GM23338 (cell line): Measurements from ENCODE around the gene TUBGCP2. TPM values are rescaled to one million over a fixed set of nuclear protein-coding genes. Genes with fewer than 3 reads are reported as not detected.

Experiments
- ATAC-seq: fragments of 200-7000 bp; cut with Tn5 transposase; 3 replicates; pipeline ENCODE4 v1.9.1; 2020
- DNase-seq: peaks from one replicate; pipeline ENCODE4 v3.0.0-alpha.2; 2015; ENCODE audit warnings: low spot score
- H2AFZ ChIP-seq: fragments of 200-600 bp; sonication (generic); 2 replicates; pipeline ENCODE4 v1.8.0; 2016; ENCODE audit warnings: antibody characterized with exemption, mild to moderate bottlenecking, moderate library complexity
- H3F3A ChIP-seq: fragments of 200-600 bp; sonication (generic); replicated peaks from 2 replicates; pipeline ENCODE4 v1.8.0; 2017; ENCODE audit warnings: antibody characterized with exemption, mixed run types, low read depth
- H3K27ac ChIP-seq: fragments of 200-600 bp; sonication (generic); 2 replicates; pipeline ENCODE4 v1.6.1; 2016; ENCODE audit warnings: low read depth
- H3K27me3 ChIP-seq: fragments of 200-600 bp; sonication (generic); 2 replicates; pipeline ENCODE4 v1.8.0; 2016; ENCODE audit warnings: mild to moderate bottlenecking, mixed run types, moderate library complexity; ENCODE audit not compliant: insufficient read depth
- H3K36me3 ChIP-seq: fragments of 200-600 bp; sonication (generic); 2 replicates; pipeline ENCODE4 v1.8.0; 2016; ENCODE audit warnings: mild to moderate bottlenecking; ENCODE audit not compliant: insufficient read depth
- H3K4me1 ChIP-seq: fragments of 200-600 bp; sonication (generic); 2 replicates; pipeline ENCODE4 v1.8.0; 2016; ENCODE audit warnings: mild to moderate bottlenecking, moderate library complexity; ENCODE audit not compliant: insufficient read depth
- H3K4me2 ChIP-seq: fragments of 200-600 bp; sonication (generic); 2 replicates; pipeline ENCODE4 v1.7.1; 2017; ENCODE audit warnings: mixed run types
- H3K4me3 ChIP-seq: fragments of 200-600 bp; sonication (generic); 2 replicates; pipeline ENCODE4 v1.6.1; 2016; ENCODE audit warnings: mixed run types
- H3K79me2 ChIP-seq: fragments of 200-600 bp; sonication (generic); replicated peaks from 2 replicates; pipeline ENCODE4 v1.8.0; 2017; ENCODE audit warnings: mild to moderate bottlenecking; ENCODE audit not compliant: insufficient read depth
- H3K9me2 ChIP-seq: fragments of 200-600 bp; sonication (generic); 2 replicates; pipeline ENCODE4 v1.8.0; 2017; ENCODE audit not compliant: insufficient read depth
- H4K20me1 ChIP-seq: fragments of 200-600 bp; sonication (generic); replicated peaks from 2 replicates; pipeline ENCODE4 v1.8.0; 2017; ENCODE audit warnings: mild to moderate bottlenecking; ENCODE audit not compliant: insufficient read depth
- H3K27ac Mint-ChIP-seq: 2 replicates; pipeline ENCODE4 v1.8.0; 2020; ENCODE audit warnings: inconsistent platforms, mild to moderate bottlenecking, moderate library complexity, mixed read lengths
- H3K27me3 Mint-ChIP-seq: 3 replicates; pipeline ENCODE4 v1.8.0; 2022; ENCODE audit warnings: low read depth, mild to moderate bottlenecking, moderate library complexity, mixed read lengths, inconsistent platforms; ENCODE audit not compliant: insufficient read depth, poor library complexity
- H3K36me3 Mint-ChIP-seq: 3 replicates; pipeline ENCODE4 v1.8.0; 2021; ENCODE audit warnings: low read depth, mild to moderate bottlenecking, inconsistent platforms, moderate library complexity, mixed read lengths
- H3K4me1 Mint-ChIP-seq: 3 replicates; pipeline ENCODE4 v1.8.0; 2020; ENCODE audit warnings: mild to moderate bottlenecking, inconsistent platforms, mixed read lengths
- H3K4me3 Mint-ChIP-seq: 3 replicates; pipeline ENCODE4 v1.8.0; 2021; ENCODE audit warnings: moderate library complexity, mild to moderate bottlenecking, inconsistent platforms, mixed read lengths
- H3K9me3 Mint-ChIP-seq: 3 replicates; pipeline ENCODE4 v1.8.0; 2020; ENCODE audit warnings: moderate library complexity, mild to moderate bottlenecking, inconsistent platforms, mixed read lengths
- CREB1 ChIP-seq: fragments of 250-450 bp; sonication (Bioruptor Pico); IDR thresholded peaks from 2 replicates; pipeline ENCODE4 v1.5.0; 2020; ENCODE audit warnings: low read depth, mild to moderate bottlenecking, moderate library complexity
- ETS1 ChIP-seq: IDR thresholded peaks from 2 replicates; pipeline ENCODE4 v1.6.1; 2016; ENCODE audit warnings: antibody characterized with exemption
- EZH2 ChIP-seq: fragments of 200-600 bp; sonication (generic); IDR thresholded peaks from one replicate; pipeline ENCODE4 v1.8.0; 2017; ENCODE audit warnings: antibody characterized with exemption, mild to moderate bottlenecking, low read depth; ENCODE audit not compliant: unreplicated experiment
- EZH2phosphoT487 ChIP-seq: fragments of 200-600 bp; sonication (generic); IDR thresholded peaks from one replicate; pipeline ENCODE4 v1.8.1; 2018; ENCODE audit warnings: antibody characterized with exemption; ENCODE audit not compliant: unreplicated experiment
- JUNB ChIP-seq: IDR thresholded peaks from one replicate; pipeline ENCODE4 v1.6.1; 2016; ENCODE audit warnings: antibody characterized with exemption; ENCODE audit not compliant: unreplicated experiment
- NANOG ChIP-seq: IDR thresholded peaks from 2 replicates; pipeline ENCODE4 v1.6.1; 2016; ENCODE audit warnings: antibody characterized with exemption, borderline replicate concordance
- POLR2AphosphoS5 ChIP-seq: IDR thresholded peaks from 2 replicates; pipeline ENCODE4 v1.6.1; 2016; ENCODE audit warnings: antibody characterized with exemption, low read depth
- STAT1 ChIP-seq: IDR thresholded peaks from one replicate; pipeline ENCODE4 v1.6.1; 2016; ENCODE audit warnings: antibody characterized with exemption; ENCODE audit not compliant: unreplicated experiment
- ZNF114 ChIP-seq: fragments of 250-450 bp; sonication (Bioruptor Pico); IDR thresholded peaks from 2 replicates; pipeline ENCODE4 v1.5.0; 2020; ENCODE audit warnings: mild to moderate bottlenecking, moderate library complexity
- ZNF331 ChIP-seq: fragments of 250-450 bp; sonication (Bioruptor Pico); IDR thresholded peaks from 2 replicates; pipeline ENCODE4 v1.5.0; 2020; ENCODE audit warnings: low read depth, mild to moderate bottlenecking, moderate library complexity
- polyA plus RNA-seq: library from polyadenylated mRNA; unstranded; fragments of >200 nt; fragmentation: Nextera tagmentation; extraction: Ambion mirVana; gene quantifications from 2 replicates; pipeline ENCODE4 v1.2.1, GENCODE V29; 2016
- total RNA-seq: library from RNA; depleted of rRNA; stranded (reverse); fragments of >200 nt; shearing (Covaris generic); gene quantifications from 2 replicates; pipeline ENCODE4 v1.2.3, GENCODE V29; 2014
- TF ChIP-seq, protein P1 (sequence below), 2 experiments: fragments of 200-600 bp in 1 of 2; sonication (generic) in 1 of 2; conservative IDR thresholded peaks; 2 replicates each; pipeline versions ENCODE4 v1.5.1 to v1.6.1; 2016 to 2017; ENCODE audit warnings: antibody characterized with exemption in 2 of 2, low read depth in 2 of 2, mild to moderate bottlenecking in 2 of 2, moderate library complexity in 1 of 2
- TF ChIP-seq, protein P2 (sequence below): IDR thresholded peaks from one replicate; pipeline ENCODE4 v1.6.1; 2018; ENCODE audit warnings: antibody characterized with exemption; ENCODE audit not compliant: unreplicated experiment
- TF ChIP-seq, protein P3 (sequence below): fragments of 250-450 bp; sonication (Bioruptor Pico); IDR thresholded peaks from 2 replicates; pipeline ENCODE4 v1.5.0; 2020; ENCODE audit warnings: mild to moderate bottlenecking, moderate library complexity

The TUBGCP2 gene
- total and polyA plus RNA-seq, 2 experiments from 2014 or later, result 59.6 to 67.7 TPM

GRCh38 chr10:133241501-133242205 lies 67.0 kb downstream of the TUBGCP2 start:
- Histone ChIP-seq H4K20me1 (no peaks in the 10 kb centered on the region; the same call in 1 of the 2 replicates), H3K36me3 (no peaks in the 10 kb centered on the region), H3F3A (0 out of 2 replicates have a peak, but pooled peaks cover 3% of the 10 kb centered on the region), H3K27me3 (peaks cover 25% of the 10 kb centered on the region), H3K4me2 (no peak overlapping the region), H3K27ac (no peak overlapping the region), H2AFZ (no peak overlapping the region), H3K9me2 (no peaks in the 10 kb centered on the region), H3K4me1 (peaks cover 10% of the 10 kb centered on the region), H3K4me3 (no peak overlapping the region), H3K79me2 (peaks cover 4% of the 10 kb centered on the region; the same call in 1 of the 2 replicates)
- ATAC-seq, result no peak
- Mint-ChIP-seq H3K9me3 (no peaks in the 10 kb centered on the region; the same call in 2 of the 3 replicates), H3K27me3 (peaks cover 31% of the 10 kb centered on the region), H3K27ac (no peak overlapping the region), H3K4me3 (no peak overlapping the region), H3K36me3 (peaks cover 5% of the 10 kb centered on the region; the same call in 2 of the 3 replicates), H3K4me1 (peaks cover 17% of the 10 kb centered on the region)
- TF ChIP-seq, protein P1, sequence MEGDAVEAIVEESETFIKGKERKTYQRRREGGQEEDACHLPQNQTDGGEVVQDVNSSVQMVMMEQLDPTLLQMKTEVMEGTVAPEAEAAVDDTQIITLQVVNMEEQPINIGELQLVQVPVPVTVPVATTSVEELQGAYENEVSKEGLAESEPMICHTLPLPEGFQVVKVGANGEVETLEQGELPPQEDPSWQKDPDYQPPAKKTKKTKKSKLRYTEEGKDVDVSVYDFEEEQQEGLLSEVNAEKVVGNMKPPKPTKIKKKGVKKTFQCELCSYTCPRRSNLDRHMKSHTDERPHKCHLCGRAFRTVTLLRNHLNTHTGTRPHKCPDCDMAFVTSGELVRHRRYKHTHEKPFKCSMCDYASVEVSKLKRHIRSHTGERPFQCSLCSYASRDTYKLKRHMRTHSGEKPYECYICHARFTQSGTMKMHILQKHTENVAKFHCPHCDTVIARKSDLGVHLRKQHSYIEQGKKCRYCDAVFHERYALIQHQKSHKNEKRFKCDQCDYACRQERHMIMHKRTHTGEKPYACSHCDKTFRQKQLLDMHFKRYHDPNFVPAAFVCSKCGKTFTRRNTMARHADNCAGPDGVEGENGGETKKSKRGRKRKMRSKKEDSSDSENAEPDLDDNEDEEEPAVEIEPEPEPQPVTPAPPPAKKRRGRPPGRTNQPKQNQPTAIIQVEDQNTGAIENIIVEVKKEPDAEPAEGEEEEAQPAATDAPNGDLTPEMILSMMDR (conservative IDR thresholded peaks at IDR 0.05; ENCODE audit: low read depth in 2 of 2), result no peak
- TF ChIP-seq JUNB (no peak), NANOG (no peak), EZH2phosphoT487 (no peak), ZNF114 (CRISPR knock-in tag) (no peak), POLR2AphosphoS5 (no peak), EZH2 (no peak), STAT1 (no peak), ETS1 (no peak), ZNF331 (CRISPR knock-in tag) (no peak), CREB1 (CRISPR knock-in tag) (no peak)
- TF ChIP-seq, protein P2, sequence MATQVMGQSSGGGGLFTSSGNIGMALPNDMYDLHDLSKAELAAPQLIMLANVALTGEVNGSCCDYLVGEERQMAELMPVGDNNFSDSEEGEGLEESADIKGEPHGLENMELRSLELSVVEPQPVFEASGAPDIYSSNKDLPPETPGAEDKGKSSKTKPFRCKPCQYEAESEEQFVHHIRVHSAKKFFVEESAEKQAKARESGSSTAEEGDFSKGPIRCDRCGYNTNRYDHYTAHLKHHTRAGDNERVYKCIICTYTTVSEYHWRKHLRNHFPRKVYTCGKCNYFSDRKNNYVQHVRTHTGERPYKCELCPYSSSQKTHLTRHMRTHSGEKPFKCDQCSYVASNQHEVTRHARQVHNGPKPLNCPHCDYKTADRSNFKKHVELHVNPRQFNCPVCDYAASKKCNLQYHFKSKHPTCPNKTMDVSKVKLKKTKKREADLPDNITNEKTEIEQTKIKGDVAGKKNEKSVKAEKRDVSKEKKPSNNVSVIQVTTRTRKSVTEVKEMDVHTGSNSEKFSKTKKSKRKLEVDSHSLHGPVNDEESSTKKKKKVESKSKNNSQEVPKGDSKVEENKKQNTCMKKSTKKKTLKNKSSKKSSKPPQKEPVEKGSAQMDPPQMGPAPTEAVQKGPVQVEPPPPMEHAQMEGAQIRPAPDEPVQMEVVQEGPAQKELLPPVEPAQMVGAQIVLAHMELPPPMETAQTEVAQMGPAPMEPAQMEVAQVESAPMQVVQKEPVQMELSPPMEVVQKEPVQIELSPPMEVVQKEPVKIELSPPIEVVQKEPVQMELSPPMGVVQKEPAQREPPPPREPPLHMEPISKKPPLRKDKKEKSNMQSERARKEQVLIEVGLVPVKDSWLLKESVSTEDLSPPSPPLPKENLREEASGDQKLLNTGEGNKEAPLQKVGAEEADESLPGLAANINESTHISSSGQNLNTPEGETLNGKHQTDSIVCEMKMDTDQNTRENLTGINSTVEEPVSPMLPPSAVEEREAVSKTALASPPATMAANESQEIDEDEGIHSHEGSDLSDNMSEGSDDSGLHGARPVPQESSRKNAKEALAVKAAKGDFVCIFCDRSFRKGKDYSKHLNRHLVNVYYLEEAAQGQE, result no peak
- TF ChIP-seq, protein P3, sequence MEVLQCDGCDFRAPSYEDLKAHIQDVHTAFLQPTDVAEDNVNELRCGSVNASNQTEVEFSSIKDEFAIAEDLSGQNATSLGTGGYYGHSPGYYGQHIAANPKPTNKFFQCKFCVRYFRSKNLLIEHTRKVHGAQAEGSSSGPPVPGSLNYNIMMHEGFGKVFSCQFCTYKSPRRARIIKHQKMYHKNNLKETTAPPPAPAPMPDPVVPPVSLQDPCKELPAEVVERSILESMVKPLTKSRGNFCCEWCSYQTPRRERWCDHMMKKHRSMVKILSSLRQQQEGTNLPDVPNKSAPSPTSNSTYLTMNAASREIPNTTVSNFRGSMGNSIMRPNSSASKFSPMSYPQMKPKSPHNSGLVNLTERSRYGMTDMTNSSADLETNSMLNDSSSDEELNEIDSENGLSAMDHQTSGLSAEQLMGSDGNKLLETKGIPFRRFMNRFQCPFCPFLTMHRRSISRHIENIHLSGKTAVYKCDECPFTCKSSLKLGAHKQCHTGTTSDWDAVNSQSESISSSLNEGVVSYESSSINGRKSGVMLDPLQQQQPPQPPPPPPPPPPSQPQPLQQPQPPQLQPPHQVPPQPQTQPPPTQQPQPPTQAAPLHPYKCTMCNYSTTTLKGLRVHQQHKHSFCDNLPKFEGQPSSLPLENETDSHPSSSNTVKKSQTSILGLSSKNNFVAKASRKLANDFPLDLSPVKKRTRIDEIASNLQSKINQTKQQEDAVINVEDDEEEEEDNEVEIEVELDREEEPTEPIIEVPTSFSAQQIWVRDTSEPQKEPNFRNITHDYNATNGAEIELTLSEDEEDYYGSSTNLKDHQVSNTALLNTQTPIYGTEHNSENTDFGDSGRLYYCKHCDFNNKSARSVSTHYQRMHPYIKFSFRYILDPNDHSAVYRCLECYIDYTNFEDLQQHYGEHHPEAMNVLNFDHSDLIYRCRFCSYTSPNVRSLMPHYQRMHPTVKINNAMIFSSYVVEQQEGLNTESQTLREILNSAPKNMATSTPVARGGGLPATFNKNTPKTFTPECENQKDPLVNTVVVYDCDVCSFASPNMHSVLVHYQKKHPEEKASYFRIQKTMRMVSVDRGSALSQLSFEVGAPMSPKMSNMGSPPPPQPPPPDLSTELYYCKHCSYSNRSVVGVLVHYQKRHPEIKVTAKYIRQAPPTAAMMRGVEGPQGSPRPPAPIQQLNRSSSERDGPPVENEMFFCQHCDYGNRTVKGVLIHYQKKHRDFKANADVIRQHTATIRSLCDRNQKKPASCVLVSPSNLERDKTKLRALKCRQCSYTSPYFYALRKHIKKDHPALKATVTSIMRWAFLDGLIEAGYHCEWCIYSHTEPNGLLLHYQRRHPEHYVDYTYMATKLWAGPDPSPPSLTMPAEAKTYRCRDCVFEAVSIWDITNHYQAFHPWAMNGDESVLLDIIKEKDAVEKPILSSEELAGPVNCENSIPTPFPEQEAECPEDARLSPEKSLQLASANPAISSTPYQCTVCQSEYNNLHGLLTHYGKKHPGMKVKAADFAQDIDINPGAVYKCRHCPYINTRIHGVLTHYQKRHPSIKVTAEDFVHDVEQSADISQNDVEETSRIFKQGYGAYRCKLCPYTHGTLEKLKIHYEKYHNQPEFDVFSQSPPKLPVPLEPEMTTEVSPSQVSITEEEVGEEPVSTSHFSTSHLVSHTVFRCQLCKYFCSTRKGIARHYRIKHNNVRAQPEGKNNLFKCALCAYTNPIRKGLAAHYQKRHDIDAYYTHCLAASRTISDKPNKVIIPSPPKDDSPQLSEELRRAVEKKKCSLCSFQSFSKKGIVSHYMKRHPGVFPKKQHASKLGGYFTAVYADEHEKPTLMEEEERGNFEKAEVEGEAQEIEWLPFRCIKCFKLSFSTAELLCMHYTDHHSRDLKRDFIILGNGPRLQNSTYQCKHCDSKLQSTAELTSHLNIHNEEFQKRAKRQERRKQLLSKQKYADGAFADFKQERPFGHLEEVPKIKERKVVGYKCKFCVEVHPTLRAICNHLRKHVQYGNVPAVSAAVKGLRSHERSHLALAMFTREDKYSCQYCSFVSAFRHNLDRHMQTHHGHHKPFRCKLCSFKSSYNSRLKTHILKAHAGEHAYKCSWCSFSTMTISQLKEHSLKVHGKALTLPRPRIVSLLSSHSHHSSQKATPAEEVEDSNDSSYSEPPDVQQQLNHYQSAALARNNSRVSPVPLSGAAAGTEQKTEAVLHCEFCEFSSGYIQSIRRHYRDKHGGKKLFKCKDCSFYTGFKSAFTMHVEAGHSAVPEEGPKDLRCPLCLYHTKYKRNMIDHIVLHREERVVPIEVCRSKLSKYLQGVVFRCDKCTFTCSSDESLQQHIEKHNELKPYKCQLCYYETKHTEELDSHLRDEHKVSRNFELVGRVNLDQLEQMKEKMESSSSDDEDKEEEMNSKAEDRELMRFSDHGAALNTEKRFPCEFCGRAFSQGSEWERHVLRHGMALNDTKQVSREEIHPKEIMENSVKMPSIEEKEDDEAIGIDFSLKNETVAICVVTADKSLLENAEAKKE, result no peak
- no peak for DNase-seq
